ENCODE results near the gene NRXN3. TPM values are rescaled to one million over a fixed set of nuclear protein-coding genes. Genes with fewer than 3 reads are reported as not detected.

Gene NRXN3
- total and polyA plus RNA-seq, 4 donors, result 1.5 to 16.6 (median 7.7) TPM

GRCh38 chr14:78181270-78181669, 11.1 kb downstream of the NRXN3 start:
- whole genome bisulfite sequencing, 2 donors, result 49% methylated on average over 3 of the region's 3 CpGs
- ATAC-seq (ENCODE audit: low FRiP score), result no peak
- no peak overlapping the region for H3K4me3 ChIP-seq (ENCODE audit: low read length in 2 of 2)
- H3K27ac ChIP-seq (ENCODE audit: low read depth in 1 of 2, low read length in 2 of 2), result no peak overlapping the region
- no peaks in the 10 kb centered on the region for H3K4me1 ChIP-seq (ENCODE audit: control insufficient read depth in 1 of 2, insufficient read depth in 2 of 2, low read length in 2 of 2)
- intact Hi-C loops (cut with DNase I), result no loop called here
- no peaks in the 10 kb centered on the region for H3K27me3 ChIP-seq (ENCODE audit: control insufficient read depth in 1 of 2, insufficient read depth in 2 of 2, low read length in 1 of 2)
- peaks cover 1% of the 10 kb centered on the region for H3K9me3 ChIP-seq (ENCODE audit: control insufficient read depth, low read length)
- no peak for DNase-seq
- H3K36me3 ChIP-seq (ENCODE audit: control insufficient read depth in 1 of 2, insufficient read depth in 2 of 2, low read length in 1 of 2), result no peaks in the 10 kb centered on the region

DNA sequence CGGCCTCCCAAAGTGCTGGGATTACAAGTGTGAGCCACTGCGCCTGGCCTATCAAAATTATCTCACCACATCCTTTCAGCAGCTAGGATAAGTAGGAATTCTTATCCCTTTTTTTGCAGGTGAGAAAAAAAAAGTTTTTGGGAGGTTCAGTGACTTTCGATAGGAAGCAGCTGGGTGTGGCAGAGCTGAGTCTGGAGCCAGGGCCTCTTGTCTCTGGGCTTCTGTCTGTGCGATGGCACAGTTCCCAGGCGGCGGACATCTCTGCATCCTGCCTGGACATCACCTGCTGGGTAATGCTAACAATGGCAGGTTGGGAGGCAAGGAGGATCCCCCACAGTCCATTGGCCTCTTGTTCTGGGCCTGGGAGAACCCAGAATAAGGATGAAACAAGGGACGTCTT, 12.5 kb downstream of the NRXN3 start:
- peaks cover 1% of the 10 kb centered on the region for H3K9me3 ChIP-seq (ENCODE audit: control insufficient read depth, low read length)
- H3K27ac ChIP-seq (ENCODE audit: low read depth in 1 of 2, low read length in 2 of 2), result no peak overlapping the region
- no peak for ATAC-seq (ENCODE audit: low FRiP score)
- DNase-seq, result no peak
- H3K36me3 ChIP-seq (ENCODE audit: control insufficient read depth in 1 of 2, insufficient read depth in 2 of 2, low read length in 1 of 2), result no peaks in the 10 kb centered on the region
- no peaks in the 10 kb centered on the region for H3K4me1 ChIP-seq (ENCODE audit: control insufficient read depth in 1 of 2, insufficient read depth in 2 of 2, low read length in 2 of 2)
- no peak overlapping the region for H3K4me3 ChIP-seq (ENCODE audit: low read length in 2 of 2)
- WGBS, 2 donors, result 79 to 84% methylated on average over 7 of the region's 7 CpGs
- no peaks in the 10 kb centered on the region for H3K27me3 ChIP-seq (ENCODE audit: control insufficient read depth in 1 of 2, insufficient read depth in 2 of 2, low read length in 1 of 2)
- intact Hi-C loops (cut with DNase I), result no loop called here

- no peaks in the 10 kb centered on the region for H3K27me3 ChIP-seq (ENCODE audit: control insufficient read depth in 1 of 2, insufficient read depth in 2 of 2, low read length in 1 of 2)
- intact Hi-C loops (cut with DNase I), result no loop called here
- no peak for ATAC-seq (ENCODE audit: low FRiP score)
- no peak overlapping the region for H3K27ac ChIP-seq (ENCODE audit: low read depth in 1 of 2, low read length in 2 of 2)
- H3K36me3 ChIP-seq (ENCODE audit: control insufficient read depth in 1 of 2, insufficient read depth in 2 of 2, low read length in 1 of 2), result no peaks in the 10 kb centered on the region
- no peak overlapping the region for H3K4me3 ChIP-seq (ENCODE audit: low read length in 2 of 2)
- WGBS, 2 donors, result 87 to 94% methylated on average over 5 of the region's 5 CpGs
- peaks cover 1% of the 10 kb centered on the region for H3K9me3 ChIP-seq (ENCODE audit: control insufficient read depth, low read length)
- DNase-seq, result no peak
- H3K4me1 ChIP-seq (ENCODE audit: control insufficient read depth in 1 of 2, insufficient read depth in 2 of 2, low read length in 2 of 2), result no peaks in the 10 kb centered on the region
Measured at GRCh38 chr14:78184157-78184556, 14.0 kb downstream of the NRXN3 start.

- H3K9me3 ChIP-seq (ENCODE audit: control insufficient read depth, low read length), result peaks cover 3% of the 10 kb centered on the region
- ATAC-seq (ENCODE audit: low FRiP score) (no peak), DNase-seq (no peak)
- H3K27ac ChIP-seq (ENCODE audit: low read depth in 1 of 2, low read length in 2 of 2), result no peak overlapping the region
- H3K4me1 ChIP-seq (ENCODE audit: control insufficient read depth in 1 of 2, insufficient read depth in 2 of 2, low read length in 2 of 2), result no peaks in the 10 kb centered on the region
- no peaks in the 10 kb centered on the region for H3K27me3 ChIP-seq (ENCODE audit: control insufficient read depth in 1 of 2, insufficient read depth in 2 of 2, low read length in 1 of 2)
- intact Hi-C loops (cut with DNase I), result no loop called here
- WGBS, 2 donors, result 72 to 74% methylated on average over 6 of the region's 6 CpGs
- H3K36me3 ChIP-seq (ENCODE audit: control insufficient read depth in 1 of 2, insufficient read depth in 2 of 2, low read length in 1 of 2), result no peaks in the 10 kb centered on the region
- H3K4me3 ChIP-seq (ENCODE audit: low read length in 2 of 2), result no peak overlapping the region
Measured at GRCh38 chr14:78186277-78186676, 16.1 kb downstream of the NRXN3 start.

DNA sequence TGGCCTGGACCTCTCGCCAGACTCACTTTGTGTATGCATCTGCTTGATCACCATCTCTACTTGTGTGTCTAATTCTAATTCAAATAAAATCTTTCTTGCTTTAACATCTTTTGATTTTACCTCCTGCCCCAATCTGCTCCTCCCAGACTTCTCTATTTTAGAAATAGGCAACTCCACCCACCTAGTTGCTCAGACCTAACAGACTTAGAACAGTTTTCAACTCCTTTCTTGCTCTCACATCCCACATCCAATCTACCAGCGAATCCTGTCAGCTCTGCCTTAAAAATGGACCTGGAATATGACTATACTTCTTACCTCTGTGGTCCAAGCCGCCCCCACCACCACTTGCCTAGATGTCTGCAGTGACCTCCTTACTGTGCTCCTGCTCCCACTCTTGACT, 18.7 kb downstream of the NRXN3 start:
- Histone ChIP-seq H3K9me3 (ENCODE audit: control insufficient read depth, low read length) (peaks cover 3% of the 10 kb centered on the region), H3K36me3 (ENCODE audit: control insufficient read depth in 1 of 2, insufficient read depth in 2 of 2, low read length in 1 of 2) (no peaks in the 10 kb centered on the region), H3K27ac (ENCODE audit: low read depth in 1 of 2, low read length in 2 of 2) (no peak overlapping the region), H3K4me1 (ENCODE audit: control insufficient read depth in 1 of 2, insufficient read depth in 2 of 2, low read length in 2 of 2) (no peaks in the 10 kb centered on the region), H3K4me3 (ENCODE audit: low read length in 2 of 2) (no peak overlapping the region), H3K27me3 (ENCODE audit: control insufficient read depth in 1 of 2, insufficient read depth in 2 of 2, low read length in 1 of 2) (no peaks in the 10 kb centered on the region)
- DNase-seq (no peak), ATAC-seq (ENCODE audit: low FRiP score) (no peak)
- intact Hi-C loops (cut with DNase I), result no loop called here
- 67 to 75% methylated on average over 3 of the region's 3 CpGs for WGBS, 2 donors

- H3K4me1 ChIP-seq (ENCODE audit: control insufficient read depth in 1 of 2, insufficient read depth in 2 of 2, low read length in 2 of 2), result no peaks in the 10 kb centered on the region
- DNase-seq (no peak), ATAC-seq (ENCODE audit: low FRiP score) (no peak)
- H3K4me3 ChIP-seq (ENCODE audit: low read length in 2 of 2), result no peak overlapping the region
- H3K36me3 ChIP-seq (ENCODE audit: control insufficient read depth in 1 of 2, insufficient read depth in 2 of 2, low read length in 1 of 2), result no peaks in the 10 kb centered on the region
- intact Hi-C loops (cut with DNase I), result no loop called here
- WGBS, 2 donors, result 79 to 81% methylated on average over 6 of the region's 6 CpGs
- no peaks in the 10 kb centered on the region for H3K27me3 ChIP-seq (ENCODE audit: control insufficient read depth in 1 of 2, insufficient read depth in 2 of 2, low read length in 1 of 2)
- H3K27ac ChIP-seq (ENCODE audit: low read depth in 1 of 2, low read length in 2 of 2), result no peak overlapping the region
- H3K9me3 ChIP-seq (ENCODE audit: control insufficient read depth, low read length), result peaks cover 1% of the 10 kb centered on the region
Measured at GRCh38 chr14:78195431-78195830, 25.3 kb downstream of the NRXN3 start.

DNA sequence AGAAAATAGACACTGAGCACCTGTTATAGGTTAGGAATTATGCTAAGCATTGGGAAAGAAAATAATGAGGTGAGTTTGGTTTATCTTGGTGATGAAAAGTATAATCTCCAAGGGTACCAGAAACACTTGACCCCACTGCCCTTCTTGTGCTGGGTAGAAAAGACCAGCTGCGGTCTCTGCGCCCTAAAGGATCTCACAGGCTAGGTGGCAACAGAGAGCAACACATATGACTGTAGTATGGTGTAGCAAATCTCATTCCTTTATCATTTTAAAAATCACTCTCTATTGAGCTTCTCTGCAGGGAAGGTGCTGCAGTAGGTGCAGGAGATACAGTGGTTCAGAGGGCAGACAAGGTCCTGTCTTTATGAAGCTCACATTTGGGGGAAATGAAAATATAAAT, 26.1 kb downstream of the NRXN3 start:
- 80 to 84% methylated on average over 2 of the region's 2 CpGs for WGBS, 2 donors
- ATAC-seq (ENCODE audit: low FRiP score), result no peak

GRCh38 chr14:78197051-78197450, 26.9 kb downstream of the NRXN3 start:
- no peaks in the 10 kb centered on the region for H3K4me1 ChIP-seq (ENCODE audit: control insufficient read depth in 1 of 2, insufficient read depth in 2 of 2, low read length in 2 of 2)
- no peak for DNase-seq
- H3K27me3 ChIP-seq (ENCODE audit: control insufficient read depth in 1 of 2, insufficient read depth in 2 of 2, low read length in 1 of 2), result no peaks in the 10 kb centered on the region
- intact Hi-C loops (cut with DNase I), result no loop called here
- peaks cover 1% of the 10 kb centered on the region for H3K9me3 ChIP-seq (ENCODE audit: control insufficient read depth, low read length)
- H3K4me3 ChIP-seq (ENCODE audit: low read length in 2 of 2), result no peak overlapping the region
- ATAC-seq (ENCODE audit: low FRiP score), result no peak
- no peak overlapping the region for H3K27ac ChIP-seq (ENCODE audit: low read depth in 1 of 2, low read length in 2 of 2)
- no peaks in the 10 kb centered on the region for H3K36me3 ChIP-seq (ENCODE audit: control insufficient read depth in 1 of 2, insufficient read depth in 2 of 2, low read length in 1 of 2)
- 58 to 63% methylated on average over 8 of the region's 8 CpGs for WGBS, 2 donors

More for the DNA sequence above, 26.1 kb downstream of the NRXN3 start:
- Histone ChIP-seq H3K9me3 (ENCODE audit: control insufficient read depth, low read length) (peaks cover 1% of the 10 kb centered on the region), H3K27ac (ENCODE audit: low read depth in 1 of 2, low read length in 2 of 2) (no peak overlapping the region), H3K4me3 (ENCODE audit: low read length in 2 of 2) (no peak overlapping the region), H3K4me1 (ENCODE audit: control insufficient read depth in 1 of 2, insufficient read depth in 2 of 2, low read length in 2 of 2) (no peaks in the 10 kb centered on the region), H3K27me3 (ENCODE audit: control insufficient read depth in 1 of 2, insufficient read depth in 2 of 2, low read length in 1 of 2) (no peaks in the 10 kb centered on the region), H3K36me3 (ENCODE audit: control insufficient read depth in 1 of 2, insufficient read depth in 2 of 2, low read length in 1 of 2) (no peaks in the 10 kb centered on the region)
- intact Hi-C loops (cut with DNase I), result no loop called here
- DNase-seq, result no peak

- DNase-seq (no peak), ATAC-seq (ENCODE audit: low FRiP score) (no peak)
- intact Hi-C loops (cut with DNase I), result no loop called here
- no peak overlapping the region for H3K4me3 ChIP-seq (ENCODE audit: low read length in 2 of 2)
- H3K27me3 ChIP-seq (ENCODE audit: control insufficient read depth in 1 of 2, insufficient read depth in 2 of 2, low read length in 1 of 2), result no peaks in the 10 kb centered on the region
- peaks cover 1% of the 10 kb centered on the region for H3K9me3 ChIP-seq (ENCODE audit: control insufficient read depth, low read length)
- H3K4me1 ChIP-seq (ENCODE audit: control insufficient read depth in 1 of 2, insufficient read depth in 2 of 2, low read length in 2 of 2), result no peaks in the 10 kb centered on the region
- 63 to 80% methylated on average over 5 of the region's 5 CpGs for WGBS, 2 donors
- H3K27ac ChIP-seq (ENCODE audit: low read depth in 1 of 2, low read length in 2 of 2), result no peak overlapping the region
- no peaks in the 10 kb centered on the region for H3K36me3 ChIP-seq (ENCODE audit: control insufficient read depth in 1 of 2, insufficient read depth in 2 of 2, low read length in 1 of 2)
Measured at GRCh38 chr14:78202163-78202562, 32.0 kb downstream of the NRXN3 start.
